Uterus (tissue), 4 donors: ENCODE measurements around the gene GNAL. TPM values are rescaled to one million over a fixed set of nuclear protein-coding genes. Genes with fewer than 3 reads are reported as not detected.

Source experiments
- DNase-seq, 2 donors: peaks; one replicate each; pipeline ENCODE4 v3.0.0-alpha.2; 2019 to 2020
- H3K27ac ChIP-seq, 2 donors: fragments of 200-600 bp; sonication (generic); 1 replicate in 1 of 2; 2 replicates in 1 of 2; pipeline ENCODE4 v1.5.1; 2016 to 2018
- H3K27me3 ChIP-seq, 2 donors: fragments of 200-600 bp; sonication (generic); one replicate each; pipeline ENCODE4 v1.5.1; 2018 to 2019; ENCODE audit warnings: control low read depth in 1 of 2
- H3K36me3 ChIP-seq, 2 donors: fragments of 200-600 bp; sonication (generic); one replicate each; pipeline ENCODE4 v1.5.1; 2019; ENCODE audit warnings: control low read depth in 1 of 2
- H3K4me1 ChIP-seq, 2 donors: fragments of 200-600 bp; sonication (generic); one replicate each; pipeline ENCODE4 v1.5.1; 2018 to 2019; ENCODE audit warnings: control low read depth in 1 of 2
- H3K4me3 ChIP-seq, 2 donors: fragments of 200-600 bp; sonication (generic); 1 replicate in 1 of 2; 2 replicates in 1 of 2; pipeline ENCODE4 v1.5.1; 2018 to 2019; ENCODE audit warnings: mild to moderate bottlenecking in 1 of 2
- H3K9me3 ChIP-seq, 2 donors: fragments of 200-600 bp; sonication (generic); one replicate each; pipeline ENCODE4 v1.5.1; 2019; ENCODE audit warnings: control low read depth in 1 of 2
- POLR2A ChIP-seq, 2 donors: fragments of 450-650 bp; IDR thresholded peaks; one replicate each; pipeline ENCODE4 v1.6.1; 2016; ENCODE audit warnings: antibody characterized with exemption in 2 of 2, mild to moderate bottlenecking in 1 of 2, moderate library complexity in 1 of 2
- intact Hi-C: fragments of 100-400 bp; cut with DNase I; formaldehyde crosslinking; loops from one replicate; pipeline ENCODE4 v1.15.1; 2023; ENCODE audit warnings: low total_unique reads
- total RNA-seq, 4 donors: library from RNA; depleted of rRNA in 3 of 4; stranded (reverse); fragments of >200 nt in 3 of 4; gene quantifications; one replicate each; pipeline versions ENCODE4 v1.1.0 to v1.2.4, GENCODE V29; 2014 to 2023
- TF ChIP-seq, protein P1 (sequence below), 4 experiments: fragments of 200-600 bp in 2 of 4; fragments of 450-650 bp in 2 of 4; sonication (generic) in 2 of 4; IDR thresholded peaks; one replicate each; pipeline ENCODE4 v1.5.1; 2016 to 2019; ENCODE audit warnings: antibody characterized with exemption in 4 of 4, mild to moderate bottlenecking in 2 of 4, moderate library complexity in 1 of 4
- donor health status: DM: yes; HTN: yes; CAD: no.

Gene GNAL
- total RNA-seq, 4 donors from 2014 or later = 4.6 to 20.2 (median 13.8) TPM

DNA sequence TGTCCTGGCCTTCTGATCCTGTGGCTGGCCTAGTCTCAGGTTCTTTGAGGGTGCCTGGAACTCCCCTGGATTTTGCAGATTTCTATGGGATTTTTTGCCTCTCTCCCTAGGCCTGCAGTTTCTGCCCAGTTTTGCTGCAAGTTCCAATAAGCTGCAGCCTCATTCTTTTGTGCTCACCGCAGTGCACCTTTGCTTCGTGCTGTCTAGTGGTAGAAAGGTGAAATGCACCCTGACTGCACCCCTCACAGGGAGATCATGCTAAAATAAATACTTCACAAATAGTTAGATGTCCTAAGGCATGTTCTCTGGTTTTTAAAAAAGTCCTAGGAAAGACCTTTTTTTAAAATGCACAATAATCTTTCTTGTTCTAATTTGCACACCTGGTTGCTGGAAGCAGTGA, 72.5 kb downstream of the GNAL start:
- DNase-seq = no peak
- no peak overlapping the region for H3K27ac ChIP-seq
- no peaks in the 10 kb centered on the region for H3K36me3 ChIP-seq
- intact Hi-C loops = no loop called here
- TF ChIP-seq, protein P1, sequence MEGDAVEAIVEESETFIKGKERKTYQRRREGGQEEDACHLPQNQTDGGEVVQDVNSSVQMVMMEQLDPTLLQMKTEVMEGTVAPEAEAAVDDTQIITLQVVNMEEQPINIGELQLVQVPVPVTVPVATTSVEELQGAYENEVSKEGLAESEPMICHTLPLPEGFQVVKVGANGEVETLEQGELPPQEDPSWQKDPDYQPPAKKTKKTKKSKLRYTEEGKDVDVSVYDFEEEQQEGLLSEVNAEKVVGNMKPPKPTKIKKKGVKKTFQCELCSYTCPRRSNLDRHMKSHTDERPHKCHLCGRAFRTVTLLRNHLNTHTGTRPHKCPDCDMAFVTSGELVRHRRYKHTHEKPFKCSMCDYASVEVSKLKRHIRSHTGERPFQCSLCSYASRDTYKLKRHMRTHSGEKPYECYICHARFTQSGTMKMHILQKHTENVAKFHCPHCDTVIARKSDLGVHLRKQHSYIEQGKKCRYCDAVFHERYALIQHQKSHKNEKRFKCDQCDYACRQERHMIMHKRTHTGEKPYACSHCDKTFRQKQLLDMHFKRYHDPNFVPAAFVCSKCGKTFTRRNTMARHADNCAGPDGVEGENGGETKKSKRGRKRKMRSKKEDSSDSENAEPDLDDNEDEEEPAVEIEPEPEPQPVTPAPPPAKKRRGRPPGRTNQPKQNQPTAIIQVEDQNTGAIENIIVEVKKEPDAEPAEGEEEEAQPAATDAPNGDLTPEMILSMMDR (IDR thresholded peaks at IDR 0.05) = no peak
- TF ChIP-seq POLR2A (IDR thresholded peaks at IDR 0.05) = no peak
- H3K27me3 ChIP-seq = no peaks in the 10 kb centered on the region
- no peaks in the 10 kb centered on the region for H3K4me1 ChIP-seq
- no peak overlapping the region for H3K4me3 ChIP-seq
- no peaks in the 10 kb centered on the region for H3K9me3 ChIP-seq

DNA sequence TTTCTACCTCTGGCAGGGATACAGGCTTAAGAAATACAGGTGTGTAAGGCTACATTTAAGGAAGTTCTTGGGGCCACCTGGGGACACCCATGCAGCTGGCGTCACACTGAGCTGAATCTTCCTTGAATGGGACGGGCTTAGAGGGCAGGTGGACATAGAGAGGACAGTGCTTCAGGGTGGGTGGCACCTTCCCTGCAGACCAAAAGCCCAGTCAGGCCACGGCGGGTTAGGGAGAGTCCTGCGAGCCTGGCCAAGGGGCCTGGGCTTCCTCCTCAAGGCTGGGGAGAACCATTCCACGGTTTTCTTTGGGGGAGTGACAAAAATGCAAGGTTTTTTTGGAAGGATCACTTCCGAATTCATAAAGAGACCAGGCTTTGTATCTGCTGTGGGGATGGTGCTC, 73.4 kb downstream of the GNAL start:
- Histone ChIP-seq H3K36me3 (no peaks in the 10 kb centered on the region), H3K9me3 (no peaks in the 10 kb centered on the region), H3K4me3 (no peak overlapping the region), H3K4me1 (no peaks in the 10 kb centered on the region), H3K27me3 (no peaks in the 10 kb centered on the region), H3K27ac (no peak overlapping the region)
- TF ChIP-seq, protein P1 (IDR thresholded peaks at IDR 0.05) = no peak
- no peak for TF ChIP-seq POLR2A (IDR thresholded peaks at IDR 0.05)
- intact Hi-C loops = no loop called here
- no peak for DNase-seq

DNA sequence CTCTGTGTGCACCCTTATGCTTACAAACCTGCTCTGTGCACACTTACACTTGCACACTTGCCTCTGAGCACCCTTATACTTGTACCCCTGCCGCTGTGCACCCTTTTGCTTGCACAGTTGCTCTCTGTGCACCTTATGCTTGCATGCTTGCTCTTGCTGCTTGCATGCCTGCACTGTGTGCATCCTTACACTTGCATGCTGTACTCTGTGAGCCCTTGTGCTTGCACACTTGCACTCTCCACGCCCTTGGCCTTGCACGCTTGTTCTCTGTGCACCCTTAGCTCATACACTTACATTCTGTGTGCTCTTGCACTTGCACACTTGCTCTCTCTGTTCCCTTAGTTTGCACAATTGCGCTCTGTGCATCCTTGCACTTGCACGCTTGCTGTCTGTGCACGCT, 78.3 kb downstream of the GNAL start:
- no peak overlapping the region for H3K27ac ChIP-seq

DNA sequence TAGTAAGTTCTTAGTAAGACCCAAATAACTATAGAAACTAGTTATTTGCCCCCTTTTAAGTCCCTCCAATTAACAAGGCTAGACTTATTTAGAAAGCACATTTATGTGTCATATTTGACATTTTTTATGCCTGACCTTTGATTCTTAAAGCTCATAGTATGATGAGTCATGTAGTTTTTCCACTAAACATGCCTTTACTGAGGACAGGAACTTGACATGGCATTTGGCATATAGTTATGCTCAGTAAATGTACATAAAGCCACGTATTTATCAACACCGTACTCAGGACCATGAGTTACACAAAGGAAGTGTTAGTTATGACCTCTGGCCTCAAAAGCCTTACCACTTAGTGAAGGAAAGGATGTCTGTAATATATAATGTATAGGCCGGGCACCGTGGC, 78.9 kb downstream of the GNAL start:
- intact Hi-C loops = no loop called here
- H3K4me1 ChIP-seq = no peaks in the 10 kb centered on the region
- no peak for DNase-seq

More for the DNA sequence above, 78.3 kb downstream of the GNAL start:
- no peak for DNase-seq
- Histone ChIP-seq H3K9me3 (no peaks in the 10 kb centered on the region), H3K36me3 (no peaks in the 10 kb centered on the region), H3K27me3 (no peaks in the 10 kb centered on the region), H3K4me3 (no peak overlapping the region), H3K4me1 (no peaks in the 10 kb centered on the region)
- TF ChIP-seq, protein P1 (IDR thresholded peaks at IDR 0.05) = no peak
- no peak for TF ChIP-seq POLR2A (IDR thresholded peaks at IDR 0.05)
- intact Hi-C loops = no loop called here

DNA sequence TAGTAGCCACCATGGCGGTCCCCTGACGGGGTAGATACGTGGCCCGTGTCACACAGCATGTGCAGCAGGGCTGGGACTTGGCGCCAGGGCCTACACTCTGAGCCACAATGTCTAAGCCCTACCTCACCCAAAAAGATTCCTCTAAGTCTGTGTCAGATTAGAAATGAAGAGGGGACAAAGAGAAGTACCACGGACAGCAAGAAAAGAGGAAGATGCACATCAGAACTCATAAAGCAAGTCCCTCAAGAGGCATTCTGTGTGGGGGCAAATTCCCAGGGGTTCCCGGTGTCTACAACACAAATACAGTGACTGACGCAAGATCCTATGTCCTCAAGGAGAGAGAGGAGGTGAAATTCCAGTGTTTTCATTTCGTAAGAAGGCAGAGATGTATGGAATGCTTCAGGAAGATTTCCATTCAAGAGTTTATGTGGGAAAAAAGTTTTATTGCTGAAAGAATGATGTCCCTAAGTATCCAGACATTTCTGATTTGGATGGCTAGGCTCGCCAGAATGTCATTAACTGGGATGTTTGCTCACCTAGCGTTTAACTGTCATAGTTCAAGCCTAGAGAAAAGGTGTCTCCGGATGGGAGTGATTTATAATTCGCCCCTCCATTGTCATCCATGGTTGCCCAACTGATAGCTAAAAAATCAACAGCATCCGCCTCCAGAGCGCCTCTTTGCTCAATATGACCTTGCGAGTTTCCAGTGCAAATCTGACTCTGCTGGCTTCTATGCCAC, 86.5 kb downstream of the GNAL start:
- TF ChIP-seq, protein P1 (IDR thresholded peaks at IDR 0.05) = no peak
- no peak for TF ChIP-seq POLR2A (IDR thresholded peaks at IDR 0.05)
- no peak for DNase-seq
- intact Hi-C loops = no loop called here
- Histone ChIP-seq H3K36me3 (no peaks in the 10 kb centered on the region), H3K9me3 (no peaks in the 10 kb centered on the region), H3K27me3 (no peaks in the 10 kb centered on the region), H3K4me1 (no peaks in the 10 kb centered on the region), H3K27ac (no peak overlapping the region), H3K4me3 (no peak overlapping the region)

More for the DNA sequence above, 78.9 kb downstream of the GNAL start:
- Histone ChIP-seq H3K27ac (no peak overlapping the region), H3K36me3 (no peaks in the 10 kb centered on the region), H3K4me3 (no peak overlapping the region), H3K27me3 (no peaks in the 10 kb centered on the region), H3K9me3 (no peaks in the 10 kb centered on the region)
- TF ChIP-seq, protein P1 (IDR thresholded peaks at IDR 0.05) = no peak
- no peak for TF ChIP-seq POLR2A (IDR thresholded peaks at IDR 0.05)
